Prostate gland (tissue), 2 donors: ENCODE data around the gene SNRPB.

ENCODE experiments used
- CTCF ChIP-seq, 4 experiments: fragments of 200-600 bp in 2 of 4; fragments of 450-650 bp in 2 of 4; sonication (generic) in 2 of 4; IDR thresholded peaks; 1 replicate in 3 of 4; 2 replicates in 1 of 4; pipeline ENCODE4 v1.5.1; 2016 to 2019; ENCODE audit warnings: antibody characterized with exemption in 4 of 4, mild to moderate bottlenecking in 2 of 4, moderate library complexity in 2 of 4
- POLR2A ChIP-seq: fragments of 450-650 bp; IDR thresholded peaks from one replicate; pipeline ENCODE4 v1.6.1; 2016; ENCODE audit warnings: antibody characterized with exemption, mild to moderate bottlenecking
- POLR2AphosphoS5 ChIP-seq: sonication (generic); formaldehyde crosslinking; IDR thresholded peaks from one replicate; pipeline ENCODE4 v1.6.1; 2017; ENCODE audit warnings: antibody characterized with exemption

- TF ChIP-seq POLR2A (no peak), CTCF (IDR thresholded peaks at IDR 0.05) (no peak), POLR2AphosphoS5 (no peak)
Measured at GRCh38 chr20:2451422-2451821, 19.2 kb downstream of the SNRPB start.
